Measurements from ENCODE around the gene CDK2AP2. TPM values are rescaled to one million over a fixed set of nuclear protein-coding genes. Genes with fewer than 3 reads are reported as not detected.
A peak's percentile ranks its signal among the peaks of the same experiment; 100 is the strongest.

CDK2AP2 gene
- total and polyA plus RNA-seq, 9 of the 15 experiments (the other 6 are each of a cell fraction or from before 2014, with no cell fraction given) = 4.4 to 47.4 (median 21.7) TPM

- ATAC-seq (peak; percentile 7), FAIRE-seq (no peak), DNase-seq (ENCODE audit: extremely low read depth in 1 of 4, low spot score in 3 of 4) (no peak)
- CTCF ChIA-PET (ENCODE audit: low intra/inter-chr PET ratio) = interaction anchor here (0.7 kb wide), 1 partner anchor 446 kb away, joined by 3 read pairs; no protein-coding TSS in a partner anchor
- in situ Hi-C loops (cut with MboI) (no loop called here), intact Hi-C loops (cut with micrococcal nuclease) (loop anchor here (1.0 to 5.0 kb wide), 2 partner anchors 22 to 80 kb away; partner anchors contain the start of genes PPP1CA and TBC1D10C)
- BruUV-seq (replicated peaks) = TSS peak; percentile 98
- WGBS (ENCODE audit: insufficient coverage, low coverage, missing lambda C conversion rate) = 24% methylated on average over 19 of the region's 19 CpGs
- Histone ChIP-seq H3K27ac (ENCODE audit: extremely low read depth, low read depth, low read length) (peak overlapping the region; percentile 73), H3K79me2 (ENCODE audit: control insufficient read depth, insufficient read depth, low read length) (peaks cover 31% of the 10 kb centered on the region), H3K4me2 (ENCODE audit: insufficient read depth, low read length) (peak overlapping the region; percentile 78), H3K36me3 (ENCODE audit: control insufficient read depth, insufficient read depth, low read length) (peaks cover 3% of the 10 kb centered on the region; the same call in 1 of the 3 replicates), H3K27me3 (ENCODE audit: control insufficient read depth in 2 of 2, insufficient read depth in 2 of 2, low read length in 2 of 2) (no peaks in the 10 kb centered on the region), H3K9ac (ENCODE audit: insufficient read depth in 1 of 2, low read depth in 2 of 2, low read length in 2 of 2) (peak overlapping the region; percentile 61 to 87), H3K4me3 (peak overlapping the region; percentile 49), H2AFZ (ENCODE audit: low read depth, low read length) (peak overlapping the region; percentile 90), H3K9me1 (ENCODE audit: control insufficient read depth, insufficient read depth, low read length) (no peaks in the 10 kb centered on the region), H3K4me1 (replicated peaks in 1 of 2; ENCODE audit: control insufficient read depth in 2 of 2, insufficient read depth in 2 of 2, low read length in 2 of 2) (peaks cover 33 to 52% of the 10 kb centered on the region in 2 experiments), H4K20me1 (replicated peaks; ENCODE audit: control insufficient read depth, insufficient read depth, low read length) (no peaks in the 10 kb centered on the region), H3K9me3 (replicated peaks; ENCODE audit: control insufficient read depth, insufficient read depth, low read depth, low read length) (no peaks in the 10 kb centered on the region)
- TF ChIP-seq ARNT (IDR thresholded peaks at IDR 0.05) (0 out of 4 replicates have a peak, but pooled peaks of 1 of the 2 experiments have one; percentile 39), MBD1 (CRISPR knock-in tag; IDR thresholded peaks at IDR 0.05) (0 out of 2 replicates have a peak, but pooled peaks have one; percentile 37), GTF2A2 (tag; IDR thresholded peaks at IDR 0.05) (no peak), SPI1 (IDR thresholded peaks at IDR 0.05; ENCODE audit: borderline replicate concordance, low read depth, low read length) (peak; percentile 88; the same call in 1 of the 2 replicates), HDAC1 (IDR thresholded peaks at IDR 0.05) (0 out of 4 replicates have a peak, but pooled peaks of 1 of the 2 experiments have one; percentile 6), FOSL1 (tag; conservative IDR thresholded peaks at IDR 0.05) (peak; percentile 57; the same call in 1 of the 2 replicates), SMARCE1 (IDR thresholded peaks at IDR 0.05) (0 out of 2 replicates have a peak, but pooled peaks have one; percentile 19), DPF2 (IDR thresholded peaks at IDR 0.05) (peak; percentile 27; the same call in 1 of the 2 replicates), RBM34 (IDR thresholded peaks at IDR 0.05; ENCODE audit: borderline replicate concordance, insufficient read depth, low read length) (no peak), ATF3 (IDR thresholded peaks at IDR 0.05) (peak; percentile 57), ATF3 (CRISPR knock-in tag; conservative IDR thresholded peaks at IDR 0.05) (no peak), ZNF384 (IDR thresholded peaks at IDR 0.05; ENCODE audit: low read depth, low read length) (peak; percentile 91), CREM (IDR thresholded peaks at IDR 0.05; ENCODE audit: low read depth) (no peak), DACH1 (IDR thresholded peaks at IDR 0.05; ENCODE audit: partially characterized antibody) (peak; percentile 59)
- TF ChIP-seq, protein P1, sequence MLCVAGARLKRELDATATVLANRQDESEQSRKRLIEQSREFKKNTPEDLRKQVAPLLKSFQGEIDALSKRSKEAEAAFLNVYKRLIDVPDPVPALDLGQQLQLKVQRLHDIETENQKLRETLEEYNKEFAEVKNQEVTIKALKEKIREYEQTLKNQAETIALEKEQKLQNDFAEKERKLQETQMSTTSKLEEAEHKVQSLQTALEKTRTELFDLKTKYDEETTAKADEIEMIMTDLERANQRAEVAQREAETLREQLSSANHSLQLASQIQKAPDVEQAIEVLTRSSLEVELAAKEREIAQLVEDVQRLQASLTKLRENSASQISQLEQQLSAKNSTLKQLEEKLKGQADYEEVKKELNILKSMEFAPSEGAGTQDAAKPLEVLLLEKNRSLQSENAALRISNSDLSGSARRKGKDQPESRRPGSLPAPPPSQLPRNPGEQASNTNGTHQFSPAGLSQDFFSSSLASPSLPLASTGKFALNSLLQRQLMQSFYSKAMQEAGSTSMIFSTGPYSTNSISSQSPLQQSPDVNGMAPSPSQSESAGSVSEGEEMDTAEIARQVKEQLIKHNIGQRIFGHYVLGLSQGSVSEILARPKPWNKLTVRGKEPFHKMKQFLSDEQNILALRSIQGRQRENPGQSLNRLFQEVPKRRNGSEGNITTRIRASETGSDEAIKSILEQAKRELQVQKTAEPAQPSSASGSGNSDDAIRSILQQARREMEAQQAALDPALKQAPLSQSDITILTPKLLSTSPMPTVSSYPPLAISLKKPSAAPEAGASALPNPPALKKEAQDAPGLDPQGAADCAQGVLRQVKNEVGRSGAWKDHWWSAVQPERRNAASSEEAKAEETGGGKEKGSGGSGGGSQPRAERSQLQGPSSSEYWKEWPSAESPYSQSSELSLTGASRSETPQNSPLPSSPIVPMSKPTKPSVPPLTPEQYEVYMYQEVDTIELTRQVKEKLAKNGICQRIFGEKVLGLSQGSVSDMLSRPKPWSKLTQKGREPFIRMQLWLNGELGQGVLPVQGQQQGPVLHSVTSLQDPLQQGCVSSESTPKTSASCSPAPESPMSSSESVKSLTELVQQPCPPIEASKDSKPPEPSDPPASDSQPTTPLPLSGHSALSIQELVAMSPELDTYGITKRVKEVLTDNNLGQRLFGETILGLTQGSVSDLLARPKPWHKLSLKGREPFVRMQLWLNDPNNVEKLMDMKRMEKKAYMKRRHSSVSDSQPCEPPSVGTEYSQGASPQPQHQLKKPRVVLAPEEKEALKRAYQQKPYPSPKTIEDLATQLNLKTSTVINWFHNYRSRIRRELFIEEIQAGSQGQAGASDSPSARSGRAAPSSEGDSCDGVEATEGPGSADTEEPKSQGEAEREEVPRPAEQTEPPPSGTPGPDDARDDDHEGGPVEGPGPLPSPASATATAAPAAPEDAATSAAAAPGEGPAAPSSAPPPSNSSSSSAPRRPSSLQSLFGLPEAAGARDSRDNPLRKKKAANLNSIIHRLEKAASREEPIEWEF (CRISPR knock-in tag; IDR thresholded peaks at IDR 0.05) = 0 out of 2 replicates have a peak, but pooled peaks have one; percentile 39
- POLR2A ChIA-PET = interaction anchor here (0.7 to 1.0 kb wide), 7 partner anchors 10 to 148 kb away, joined by 3 to 5 read pairs (median 3); partner anchors contain the start of gene PPP1CA
Measured at GRCh38 chr11:67482275-67482826, 25.6 kb downstream of the CDK2AP2 start.
